Measurements from ENCODE around the gene NT5DC4.

NT5DC4 gene

GRCh38 chr2:112788653-112789052, 67.8 kb downstream of the NT5DC4 start:
- no peak for DNase-seq
